ENCODE measurements around the gene ZFP69.

Gene ZFP69

DNA sequence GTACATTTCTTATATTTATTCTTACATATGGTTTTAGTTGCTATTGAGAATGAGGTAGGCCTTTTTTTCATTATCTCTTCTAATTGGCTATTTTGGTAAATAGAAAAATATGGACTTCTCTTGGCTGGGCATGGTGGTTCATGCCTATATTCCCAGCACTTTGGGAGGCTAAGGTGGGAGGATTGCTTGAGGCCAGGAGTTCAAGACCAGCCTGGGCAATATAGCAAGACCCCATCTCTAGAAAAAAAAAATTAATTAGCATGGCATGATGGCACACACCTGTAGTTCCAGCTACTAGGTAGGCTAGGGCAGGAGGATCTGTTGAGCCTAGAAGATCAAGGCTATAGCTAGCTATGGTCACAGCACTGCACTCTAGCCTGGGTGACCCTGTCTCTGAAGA lies 57.5 kb downstream of the ZFP69 start:
- Histone ChIP-seq H3K9me3 (ENCODE audit: control insufficient read depth, insufficient read depth, low read length) (no peaks in the 10 kb centered on the region), H3K36me3 (ENCODE audit: insufficient read depth, low read length) (no peaks in the 10 kb centered on the region), H3K9ac (ENCODE audit: low read depth, low read length) (no peak overlapping the region), H3K4me1 (ENCODE audit: insufficient read depth, low read length) (no peaks in the 10 kb centered on the region)

DNA sequence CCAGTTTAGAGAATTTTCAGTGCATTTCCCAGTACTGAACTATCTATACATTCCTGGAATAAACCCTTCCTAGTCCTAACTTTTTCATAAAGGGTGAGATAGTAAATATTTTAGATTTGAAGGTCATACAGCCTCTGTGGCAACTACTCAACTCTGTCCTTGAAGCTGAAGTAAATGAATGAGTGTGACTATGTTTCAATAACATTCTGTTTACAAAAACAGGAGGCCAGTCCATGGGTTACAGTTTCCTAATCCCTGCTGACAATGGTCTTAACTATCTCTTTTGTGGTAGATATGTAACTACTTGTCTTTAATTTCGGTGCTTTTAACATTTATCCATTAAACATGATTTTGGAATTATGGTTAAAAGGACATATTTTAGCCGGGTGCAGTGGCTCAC lies 58.6 kb downstream of the ZFP69 start:
- Histone ChIP-seq H3K36me3 (ENCODE audit: insufficient read depth, low read length) (no peaks in the 10 kb centered on the region), H3K9ac (ENCODE audit: low read depth, low read length) (no peak overlapping the region), H3K4me1 (ENCODE audit: insufficient read depth, low read length) (no peaks in the 10 kb centered on the region), H3K9me3 (ENCODE audit: control insufficient read depth, insufficient read depth, low read length) (no peaks in the 10 kb centered on the region)

DNA sequence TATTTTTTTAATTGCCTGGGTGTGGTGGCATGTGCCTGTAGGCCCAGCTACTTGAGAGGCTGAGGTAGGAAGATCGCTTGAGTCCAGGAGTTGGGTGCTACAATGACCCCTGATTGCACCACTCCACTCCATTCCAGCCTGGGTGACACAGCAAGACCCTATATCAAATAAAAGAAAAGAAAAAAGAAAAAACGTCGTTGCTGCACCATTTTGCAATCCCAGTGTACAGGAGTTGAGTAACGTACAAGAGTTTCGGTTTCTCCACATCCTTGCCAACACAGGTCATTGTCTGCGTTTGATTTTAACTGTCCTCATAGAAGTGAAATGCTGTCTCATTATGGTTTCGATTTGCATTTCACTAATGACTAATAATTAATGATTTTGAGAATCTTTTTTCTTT lies 62.2 kb downstream of the ZFP69 start:
- Histone ChIP-seq H3K9ac (ENCODE audit: low read depth, low read length) (no peak overlapping the region), H3K36me3 (ENCODE audit: insufficient read depth, low read length) (no peaks in the 10 kb centered on the region), H3K9me3 (ENCODE audit: control insufficient read depth, insufficient read depth, low read length) (no peaks in the 10 kb centered on the region; the same call in 1 of the 2 replicates), H3K4me1 (ENCODE audit: insufficient read depth, low read length) (no peaks in the 10 kb centered on the region)
